Heart left ventricle (tissue), 13 donors: ENCODE results near the gene COL26A1.

Source experiments
- POLR2A ChIP-seq, 2 donors: fragments of 450-650 bp; IDR thresholded peaks; one replicate each; pipeline ENCODE4 v1.6.1; 2017; ENCODE audit warnings: antibody characterized with exemption in 2 of 2, mild to moderate bottlenecking in 2 of 2, moderate library complexity in 2 of 2
- TF ChIP-seq, protein P1 (sequence below), 12 donors: fragments of 200-600 bp; sonication (generic) in 4 of 12; IDR thresholded peaks; one replicate each; pipeline versions ENCODE4 v1.5.0 to v1.8.0; 2018 to 2022; ENCODE audit warnings: antibody characterized with exemption in 12 of 12, mild to moderate bottlenecking in 5 of 12
- donor health status: ischemic (EF 13 %, LVEDD 7.1; RV severe dilation, severe dysfunction).
- donor health status: DM: no; HTN: yes; CAD: no.
- donor health status: DM: no; HTN: no; CAD: no.
- donor health status: ischemic (EF 25% LVEDD 6.9; RV normal size, moderate dysfunction).
- donor health status: ischemic (EF 25% LVEDD 5.7; RV mildly dilated, moderate dysfunction).
- donor health status: ischemic (EF 35%, LVEDD 5.7; RV mildly dilated, moderate dysfunction).
- donor health status: nonischemic (EF 11% LVEDD 7.7; RV severe dilation, severe dysfunction).
- donor health status: DM: yes; HTN: yes; CAD: no.
- donor health status: PGD.
- donor health status: ischemic (EF 29% LVEDD 5.4; RV normal size, mild dysfunction).
- donor health status: nonischemic (EF 23%, LVEDD 6.1; RV moderate dilation, normal function).

DNA sequence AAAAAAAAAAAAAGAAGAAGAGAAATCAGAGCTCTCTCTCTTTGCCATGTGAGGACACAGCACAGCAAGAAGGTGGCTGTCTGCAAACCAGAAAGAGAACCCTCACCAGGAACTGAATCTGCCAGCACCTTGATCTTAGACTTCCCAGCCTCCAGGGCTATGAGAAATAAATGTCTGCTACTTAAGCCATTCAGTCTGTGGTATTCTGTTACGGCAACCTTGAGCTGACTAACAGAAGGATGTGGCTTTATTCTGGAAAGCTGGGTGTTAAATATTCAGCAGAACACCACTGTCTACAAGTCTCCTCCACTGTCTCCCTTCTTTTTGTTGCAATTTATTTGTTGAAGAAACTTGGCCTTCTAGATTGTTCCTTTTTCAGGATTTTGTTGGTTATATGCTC, 5.0 kb downstream of the COL26A1 start:
- TF ChIP-seq, protein P1, sequence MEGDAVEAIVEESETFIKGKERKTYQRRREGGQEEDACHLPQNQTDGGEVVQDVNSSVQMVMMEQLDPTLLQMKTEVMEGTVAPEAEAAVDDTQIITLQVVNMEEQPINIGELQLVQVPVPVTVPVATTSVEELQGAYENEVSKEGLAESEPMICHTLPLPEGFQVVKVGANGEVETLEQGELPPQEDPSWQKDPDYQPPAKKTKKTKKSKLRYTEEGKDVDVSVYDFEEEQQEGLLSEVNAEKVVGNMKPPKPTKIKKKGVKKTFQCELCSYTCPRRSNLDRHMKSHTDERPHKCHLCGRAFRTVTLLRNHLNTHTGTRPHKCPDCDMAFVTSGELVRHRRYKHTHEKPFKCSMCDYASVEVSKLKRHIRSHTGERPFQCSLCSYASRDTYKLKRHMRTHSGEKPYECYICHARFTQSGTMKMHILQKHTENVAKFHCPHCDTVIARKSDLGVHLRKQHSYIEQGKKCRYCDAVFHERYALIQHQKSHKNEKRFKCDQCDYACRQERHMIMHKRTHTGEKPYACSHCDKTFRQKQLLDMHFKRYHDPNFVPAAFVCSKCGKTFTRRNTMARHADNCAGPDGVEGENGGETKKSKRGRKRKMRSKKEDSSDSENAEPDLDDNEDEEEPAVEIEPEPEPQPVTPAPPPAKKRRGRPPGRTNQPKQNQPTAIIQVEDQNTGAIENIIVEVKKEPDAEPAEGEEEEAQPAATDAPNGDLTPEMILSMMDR (IDR thresholded peaks at IDR 0.05), result no peak
- no peak for TF ChIP-seq POLR2A (IDR thresholded peaks at IDR 0.05)
